CD4-positive, alpha-beta T cell treated with Interleukin-4 for 1 hour (primary cell): ENCODE measurements around the gene MPL.

ENCODE experiments used
- DNase-seq, 2 donors: peaks; one replicate each; pipeline ENCODE4 v3.0.0-alpha.2; 2020 to 2022

MPL gene

DNA sequence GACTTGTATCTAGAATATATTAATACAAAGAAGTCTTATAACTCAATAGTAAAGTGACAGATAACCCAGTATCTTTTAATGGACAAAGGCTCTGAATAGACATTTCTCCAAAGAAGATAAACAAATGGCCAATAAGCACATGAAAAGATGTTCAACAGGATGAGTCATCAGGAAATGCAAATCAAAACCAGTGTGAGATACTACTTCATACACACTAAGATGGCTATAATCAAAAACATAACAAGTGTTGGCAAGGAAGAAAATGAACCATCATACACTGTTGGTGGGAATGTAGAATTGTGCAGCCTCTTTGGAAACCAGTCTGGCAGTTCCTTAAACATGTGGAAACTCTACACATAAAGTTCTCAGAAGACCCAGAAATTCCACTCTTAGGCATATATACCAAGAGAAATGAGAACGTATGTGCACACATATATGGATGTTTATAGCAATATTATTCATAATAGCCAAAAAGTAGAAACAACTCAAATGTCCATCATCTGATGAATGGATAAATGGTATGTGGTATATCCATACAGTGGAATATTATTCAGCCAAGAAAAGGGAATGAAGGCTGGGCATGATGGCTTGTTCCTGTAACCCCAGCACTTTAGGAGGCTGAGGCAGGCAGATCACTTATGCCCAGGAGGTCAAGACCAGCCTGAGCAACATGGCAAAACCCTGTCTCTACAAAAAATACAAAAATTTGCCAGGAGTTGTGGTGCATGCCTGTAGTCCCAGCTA lies 9.9 kb upstream of the MPL start:
- DNase-seq = no peak

DNA sequence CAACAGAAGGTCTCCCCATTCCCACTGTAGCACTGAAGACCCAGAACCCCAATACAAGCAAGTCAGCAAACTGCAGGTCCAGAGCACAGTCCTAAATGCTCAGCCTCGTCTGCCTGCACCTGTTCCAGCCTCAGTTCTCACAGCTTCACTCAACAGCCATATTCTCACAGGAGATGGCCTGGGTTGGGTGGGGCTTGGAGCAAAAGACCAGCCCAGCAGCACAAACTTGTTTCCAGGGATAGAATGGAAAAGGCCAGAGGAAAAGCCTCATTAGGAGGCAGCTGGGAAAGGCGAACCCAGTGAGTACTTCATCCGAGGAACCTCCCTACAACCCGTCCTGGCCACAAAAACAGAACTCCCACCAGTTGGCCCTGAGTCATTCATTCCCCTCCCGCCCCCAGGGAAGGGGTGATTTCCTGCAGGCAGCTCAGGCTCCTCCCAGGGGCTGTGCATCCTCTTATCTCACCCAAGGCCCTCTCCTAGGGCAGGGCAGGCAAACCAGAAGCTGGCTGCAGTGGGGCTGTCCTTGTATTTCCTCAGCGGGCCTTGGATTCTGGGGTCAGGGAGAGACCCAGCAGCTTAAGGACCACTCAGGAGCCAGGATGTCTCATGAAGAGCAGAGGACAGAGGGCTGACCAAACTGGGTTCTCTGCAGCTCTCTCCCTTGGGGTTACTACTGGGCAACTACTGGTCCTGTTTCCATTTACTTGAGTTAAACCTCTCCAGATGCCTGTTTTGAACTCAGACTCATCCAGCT lies 7.4 kb upstream of the MPL start:
- peak in 1 of 2 donors; percentile 39 for DNase-seq

DNA sequence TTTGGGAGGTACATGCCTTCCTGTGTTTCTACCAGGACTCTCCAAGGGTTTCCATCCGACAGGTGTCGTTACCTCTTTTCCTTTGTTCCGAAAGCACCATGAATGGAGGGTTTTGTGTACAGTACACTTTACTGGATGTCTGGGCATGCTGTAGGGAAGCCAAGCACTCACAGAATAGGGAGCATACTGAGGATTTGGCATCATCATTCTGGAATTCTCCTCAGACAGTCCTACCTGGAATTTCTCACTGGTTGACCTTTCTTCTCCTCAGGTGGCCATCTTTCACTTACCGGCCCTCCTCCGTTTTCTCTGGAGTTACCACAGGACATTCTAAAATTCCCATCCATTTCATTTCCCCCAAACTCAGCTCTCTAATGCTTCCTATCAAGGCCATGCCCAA lies 5.9 kb upstream of the MPL start:
- DNase-seq = no peak

DNA sequence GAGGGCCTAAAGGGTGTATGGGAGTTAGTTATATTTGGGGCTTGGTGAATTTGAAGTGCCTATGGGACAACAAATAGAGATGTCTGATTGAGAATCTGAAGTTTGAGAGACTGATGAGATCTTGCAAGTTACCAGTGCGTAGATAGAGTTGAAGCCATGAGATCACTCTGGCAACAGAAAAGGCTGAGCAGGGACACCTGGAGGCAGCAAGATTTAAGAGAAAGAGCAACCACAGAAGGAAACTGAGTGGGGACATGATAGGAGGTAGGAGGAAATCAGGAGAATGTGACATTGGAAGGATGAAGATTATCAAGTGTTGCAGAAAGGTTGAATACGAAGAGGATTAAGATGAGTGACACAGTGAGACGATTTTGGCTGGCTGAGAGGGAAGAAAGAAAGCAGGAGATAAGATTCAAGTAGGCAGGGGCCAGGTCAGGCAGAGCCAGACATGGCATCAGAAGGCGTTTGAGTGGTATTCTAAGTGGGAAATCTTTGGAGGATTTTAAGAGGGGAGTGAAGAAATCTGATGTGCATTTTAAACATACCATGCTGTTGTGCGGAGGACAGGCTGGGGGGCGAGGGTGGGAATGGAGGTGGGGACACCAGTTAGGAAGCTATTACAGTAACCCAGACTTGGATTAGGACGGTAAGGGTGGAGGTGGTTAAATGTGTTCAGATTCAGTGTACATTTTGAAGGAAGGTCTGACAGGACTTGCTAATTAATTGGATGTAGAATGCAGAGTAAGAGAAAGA lies 3.0 kb upstream of the MPL start:
- DNase-seq = no peak

DNA sequence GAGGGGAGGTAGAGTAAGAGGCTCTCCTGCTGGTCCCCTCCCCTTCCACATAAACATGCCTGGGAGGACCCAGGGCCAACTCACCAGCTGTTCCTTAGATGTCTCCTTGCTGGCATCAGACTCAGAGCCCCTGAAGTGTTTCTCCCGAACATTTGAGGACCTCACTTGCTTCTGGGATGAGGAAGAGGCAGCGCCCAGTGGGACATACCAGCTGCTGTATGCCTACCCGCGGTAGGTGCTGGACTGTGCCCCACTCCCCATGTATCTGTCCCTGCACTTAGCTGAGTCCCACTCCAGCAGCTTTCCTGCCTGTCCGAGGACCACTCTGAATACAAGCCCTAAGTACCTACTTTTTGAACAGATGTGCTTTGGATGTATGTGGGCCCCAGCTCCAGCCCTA lies 383 bp downstream of the MPL start:
- DNase-seq = no peak

DNA sequence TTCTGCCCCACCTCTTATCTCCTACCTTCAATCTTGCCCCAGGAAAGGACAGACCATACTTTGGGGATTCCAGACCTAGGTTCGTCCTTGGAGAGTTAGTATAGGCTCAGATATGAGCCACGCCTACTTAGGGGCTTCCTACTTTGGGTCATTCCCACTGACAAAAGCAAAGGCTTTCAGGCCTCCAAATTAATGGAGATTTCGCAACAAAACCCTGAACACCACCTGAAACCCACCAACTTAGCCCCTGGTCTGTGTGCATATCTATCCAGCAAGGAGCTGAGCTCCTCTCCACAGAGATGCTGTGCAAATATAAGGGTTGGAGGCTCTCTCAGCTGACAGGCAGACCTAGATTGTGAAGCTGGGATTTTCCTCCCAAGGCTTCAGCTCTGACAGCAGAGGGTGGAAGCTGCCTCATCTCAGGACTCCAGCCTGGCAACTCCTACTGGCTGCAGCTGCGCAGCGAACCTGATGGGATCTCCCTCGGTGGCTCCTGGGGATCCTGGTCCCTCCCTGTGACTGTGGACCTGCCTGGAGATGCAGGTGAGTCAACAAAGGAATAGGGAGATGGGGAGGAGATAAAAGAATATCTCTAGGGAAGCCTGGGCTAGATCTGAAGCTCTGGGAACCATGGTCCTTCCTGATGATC lies 2.1 kb downstream of the MPL start:
- no peak for DNase-seq

DNA sequence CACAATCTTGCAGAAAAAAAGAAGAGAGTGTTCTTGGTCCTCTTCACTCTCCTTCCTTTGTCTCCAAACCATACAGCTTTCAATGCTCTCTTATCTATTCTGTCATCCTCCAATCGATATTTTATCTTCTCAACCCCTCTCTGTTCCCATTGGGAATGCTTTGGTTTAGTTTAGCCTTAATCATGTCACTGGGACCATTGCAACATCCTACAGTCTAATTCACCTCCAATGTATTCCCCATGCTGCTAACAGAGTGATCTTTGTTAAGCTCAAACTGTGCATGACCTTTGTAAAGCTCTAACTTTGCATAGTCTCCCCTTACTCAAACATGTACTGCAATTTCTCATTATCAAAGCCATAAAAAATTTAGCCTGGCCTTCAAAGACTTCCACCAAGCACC lies 2.9 kb downstream of the MPL start:
- DNase-seq = no peak

DNA sequence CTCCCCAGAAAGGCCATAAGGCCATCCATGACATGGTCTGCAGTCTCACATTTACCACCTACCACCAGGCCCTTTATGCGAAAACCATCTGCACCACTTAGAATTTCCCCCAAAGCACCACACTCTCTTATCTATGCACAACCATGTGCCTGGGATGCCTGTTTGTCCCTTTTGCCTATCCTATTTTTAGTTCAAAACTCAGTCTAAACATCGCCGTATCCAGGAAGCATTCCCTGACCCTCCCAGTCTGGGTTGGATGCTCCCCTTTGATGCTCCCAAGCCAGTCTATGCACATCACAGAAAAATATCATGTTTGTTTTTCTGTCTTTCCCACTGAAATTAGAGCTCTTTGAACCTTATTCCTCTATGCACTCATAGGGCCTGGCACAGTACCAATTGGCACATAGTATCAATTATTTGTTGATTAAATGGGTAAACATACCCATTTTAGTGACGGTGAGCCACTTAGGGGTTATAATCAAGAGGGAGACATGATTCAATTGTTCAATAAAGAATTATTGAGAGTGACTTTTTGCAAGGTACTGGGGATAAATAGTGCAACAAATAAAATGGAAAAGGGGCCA lies 6.7 kb downstream of the MPL start:
- DNase-seq = no peak

DNA sequence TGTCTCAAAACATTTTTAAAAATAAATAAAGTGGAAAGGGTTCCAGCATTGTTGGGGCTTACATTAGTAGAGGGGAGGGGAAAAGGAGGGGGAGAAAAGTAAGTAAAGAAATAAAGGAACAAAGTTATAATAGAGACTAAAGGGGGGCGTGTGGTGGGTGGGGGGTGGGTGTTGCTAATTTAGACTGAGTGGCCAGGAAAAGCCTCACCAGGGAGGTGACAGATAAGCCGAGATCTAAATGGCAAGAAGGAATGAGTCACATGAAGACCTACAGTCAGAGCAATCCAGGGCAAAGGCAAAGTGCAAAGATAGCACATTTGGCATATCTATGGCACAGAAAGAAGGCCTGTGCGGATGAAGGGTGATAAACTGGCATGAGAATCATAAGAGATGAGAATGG lies 7.5 kb downstream of the MPL start:
- no peak for DNase-seq

DNA sequence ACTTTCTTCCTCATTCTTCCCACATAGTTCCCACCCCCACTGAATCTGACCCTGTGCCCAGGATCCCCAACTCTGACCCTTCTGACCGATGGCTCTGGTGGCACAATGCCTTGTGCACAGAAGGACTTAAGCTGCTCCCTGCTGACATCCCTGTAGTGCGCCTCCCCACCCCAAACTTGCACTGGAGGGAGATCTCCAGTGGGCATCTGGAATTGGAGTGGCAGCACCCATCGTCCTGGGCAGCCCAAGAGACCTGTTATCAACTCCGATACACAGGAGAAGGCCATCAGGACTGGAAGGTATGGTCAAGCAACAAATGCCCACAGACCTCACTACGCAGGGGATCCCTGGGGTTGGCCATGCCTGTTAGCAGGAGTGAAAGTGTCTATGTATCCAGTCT lies 9.0 kb downstream of the MPL start:
- DNase-seq = no peak

DNA sequence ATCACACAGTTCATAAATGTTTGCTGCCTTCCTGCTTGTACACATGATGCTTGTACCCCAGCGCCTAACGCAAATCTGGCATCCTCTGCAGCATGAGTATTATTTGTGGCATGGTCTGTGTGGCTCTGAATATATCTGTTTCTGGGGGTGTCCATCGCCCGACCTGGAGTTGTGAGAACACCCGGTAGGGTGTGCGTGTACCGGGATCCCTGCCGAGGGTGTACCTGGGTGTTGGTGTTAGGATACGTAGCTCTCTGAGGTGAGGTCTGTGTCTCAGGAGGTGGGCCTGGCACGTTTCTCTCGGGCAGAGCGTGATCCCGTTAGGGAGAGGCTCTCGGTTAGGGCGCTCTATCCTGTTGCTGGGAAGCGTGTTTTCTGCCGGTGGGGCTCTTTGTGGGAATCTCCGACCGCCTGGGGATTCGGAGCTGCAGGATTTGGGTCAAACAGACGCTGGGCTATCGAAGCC lies 10.8 kb downstream of the MPL start:
- DNase-seq = no peak

DNA sequence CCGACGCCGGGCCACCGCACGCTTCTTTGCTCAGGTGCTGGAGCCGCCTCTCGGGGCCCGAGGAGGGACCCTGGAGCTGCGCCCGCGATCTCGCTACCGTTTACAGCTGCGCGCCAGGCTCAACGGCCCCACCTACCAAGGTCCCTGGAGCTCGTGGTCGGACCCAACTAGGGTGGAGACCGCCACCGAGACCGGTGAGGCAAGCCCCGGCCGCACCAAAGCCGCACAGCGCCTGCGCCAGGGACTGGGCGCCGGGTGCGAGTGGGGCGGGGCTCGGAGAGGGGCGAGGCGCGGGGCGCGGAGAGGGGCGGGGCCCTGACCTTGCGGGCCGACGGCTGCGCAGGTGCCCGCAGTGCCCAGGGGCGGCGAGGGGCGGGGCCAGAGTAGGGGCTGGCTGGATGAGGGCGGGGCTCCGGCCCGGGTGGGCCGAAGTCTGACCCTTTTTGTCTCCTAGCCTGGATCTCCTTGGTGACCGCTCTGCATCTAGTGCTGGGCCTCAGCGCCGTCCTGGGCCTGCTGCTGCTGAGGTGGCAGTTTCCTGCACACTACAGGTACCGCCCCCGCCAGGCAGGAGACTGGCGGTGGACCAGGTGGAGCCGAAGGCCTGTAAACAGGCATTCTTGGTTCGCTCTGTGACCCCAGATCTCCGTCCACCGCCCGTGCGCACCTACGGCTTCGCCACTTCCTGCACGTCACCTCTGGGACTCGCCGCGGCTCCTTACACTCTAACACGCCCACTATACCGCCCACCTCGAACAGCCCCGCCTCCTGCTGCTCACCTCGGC lies 11.4 kb downstream of the MPL start:
- peak; percentile 84 to 91 for DNase-seq

DNA sequence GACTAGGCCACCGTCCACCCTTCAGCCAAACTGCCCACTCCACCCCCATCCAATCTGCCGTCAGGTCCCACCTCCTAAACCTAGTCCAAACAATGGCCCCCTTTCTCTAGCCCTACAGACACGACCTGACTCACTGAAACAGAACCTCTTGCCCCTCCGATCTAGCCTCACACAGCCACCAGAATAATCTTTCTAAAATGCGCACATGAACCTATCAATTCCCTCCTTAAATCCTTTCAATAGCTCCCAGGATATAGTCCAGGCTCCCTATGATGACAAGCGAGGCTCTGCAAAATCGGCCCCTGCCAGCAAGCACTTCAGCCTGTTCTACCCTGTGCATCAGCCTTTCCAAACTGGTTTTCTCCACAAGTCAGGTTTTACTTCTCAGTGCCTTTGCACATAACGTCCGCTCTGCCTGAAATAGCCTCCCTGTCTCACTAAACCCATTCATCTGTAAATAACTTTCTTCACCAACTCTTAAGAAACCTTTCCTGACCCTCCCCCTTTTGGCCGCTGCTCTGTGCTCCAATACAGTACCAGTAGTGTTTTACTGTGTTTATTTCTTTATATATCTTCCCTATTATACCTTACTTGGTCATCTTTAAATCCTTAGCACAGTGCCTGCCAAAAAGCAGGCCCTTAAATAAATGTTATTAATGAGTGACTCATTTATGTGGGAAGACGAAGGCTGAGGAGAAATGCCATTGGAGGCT lies 12.1 kb downstream of the MPL start:
- no peak for DNase-seq

DNA sequence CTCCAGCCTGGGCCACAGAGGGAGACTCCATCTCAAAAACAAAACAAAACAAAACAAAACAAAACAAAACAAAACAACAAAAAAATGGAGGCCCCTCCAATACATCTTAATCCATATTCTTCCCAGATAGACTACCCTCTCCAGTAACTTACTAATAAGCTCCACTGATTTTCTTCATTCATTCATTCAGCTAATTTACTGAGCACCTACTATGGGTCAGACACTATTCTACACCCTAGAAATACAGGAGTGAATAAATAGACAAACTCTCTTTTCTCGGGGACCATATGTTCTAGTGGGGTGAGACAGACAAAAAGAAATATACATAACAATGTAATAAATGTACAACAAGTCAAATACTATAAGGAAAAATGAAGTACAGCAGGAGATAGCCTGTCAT lies 13.4 kb downstream of the MPL start:
- DNase-seq = no peak

DNA sequence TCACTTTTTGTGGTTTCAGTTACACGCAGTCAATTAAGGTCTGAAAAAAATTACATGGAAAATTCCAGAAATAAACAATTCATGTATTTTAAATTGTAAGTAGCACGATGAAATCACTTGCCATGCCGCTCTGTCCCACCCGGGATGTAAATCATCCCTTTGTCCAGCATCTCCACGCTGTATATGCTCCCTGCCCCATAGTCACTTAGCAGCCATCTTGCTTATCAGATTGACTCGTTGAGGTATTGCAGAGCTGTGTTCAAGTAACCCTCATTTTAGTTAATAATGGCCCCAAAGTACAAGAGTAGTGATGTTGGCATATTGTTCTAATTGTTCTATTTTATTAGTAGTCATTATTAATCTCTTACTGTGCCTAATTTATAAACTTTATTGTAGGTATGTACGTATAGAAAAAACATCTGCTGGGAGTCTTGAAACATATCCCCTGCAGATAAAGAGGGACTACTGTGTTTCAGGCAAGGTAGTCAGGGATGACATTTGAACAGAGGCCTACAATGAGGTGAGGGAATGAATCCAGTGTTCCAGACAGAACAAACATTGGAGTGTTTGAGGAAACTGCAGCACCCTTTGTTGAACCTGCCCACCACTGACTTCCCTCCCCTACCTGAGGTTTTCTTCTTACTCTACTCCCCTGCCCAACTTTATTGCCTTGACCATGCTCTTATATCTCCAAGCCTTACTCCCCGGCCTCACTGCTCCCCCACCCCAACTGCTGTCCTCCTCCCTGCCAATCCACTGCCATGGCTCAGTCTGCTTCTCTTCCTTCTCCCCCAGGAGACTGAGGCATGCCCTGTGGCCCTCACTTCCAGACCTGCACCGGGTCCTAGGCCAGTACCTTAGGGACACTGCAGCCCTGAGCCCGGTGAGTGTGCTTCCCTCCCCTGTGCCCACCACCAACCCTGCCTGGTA lies 14.1 kb downstream of the MPL start:
- DNase-seq = no peak

DNA sequence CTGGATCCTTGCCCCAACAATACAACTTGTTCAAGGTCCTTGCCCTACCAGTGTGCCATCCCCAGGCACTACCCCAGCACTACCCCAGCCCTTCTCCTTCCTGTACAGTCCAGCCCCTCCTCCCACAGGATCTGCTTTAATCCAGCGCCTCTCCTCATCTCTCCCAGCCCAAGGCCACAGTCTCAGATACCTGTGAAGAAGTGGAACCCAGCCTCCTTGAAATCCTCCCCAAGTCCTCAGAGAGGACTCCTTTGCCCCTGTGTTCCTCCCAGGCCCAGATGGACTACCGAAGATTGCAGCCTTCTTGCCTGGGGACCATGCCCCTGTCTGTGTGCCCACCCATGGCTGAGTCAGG lies 14.7 kb downstream of the MPL start:
- DNase-seq = no peak

DNA sequence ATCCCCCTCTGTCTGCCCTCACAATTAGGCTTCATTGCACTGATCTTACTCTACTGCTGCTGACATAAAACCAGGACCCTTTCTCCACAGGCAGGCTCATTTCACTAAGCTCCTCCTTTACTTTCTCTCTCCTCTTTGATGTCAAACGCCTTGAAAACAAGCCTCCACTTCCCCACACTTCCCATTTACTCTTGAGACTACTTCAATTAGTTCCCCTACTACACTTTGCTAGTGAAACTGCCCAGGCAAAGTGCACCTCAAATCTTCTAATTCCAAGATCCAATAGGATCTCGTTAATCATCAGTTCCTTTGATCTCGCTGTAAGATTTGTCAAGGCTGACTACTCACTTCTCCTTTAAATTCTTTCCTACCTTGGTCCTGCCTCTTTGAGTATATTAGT lies 15.3 kb downstream of the MPL start:
- no peak for DNase-seq

DNA sequence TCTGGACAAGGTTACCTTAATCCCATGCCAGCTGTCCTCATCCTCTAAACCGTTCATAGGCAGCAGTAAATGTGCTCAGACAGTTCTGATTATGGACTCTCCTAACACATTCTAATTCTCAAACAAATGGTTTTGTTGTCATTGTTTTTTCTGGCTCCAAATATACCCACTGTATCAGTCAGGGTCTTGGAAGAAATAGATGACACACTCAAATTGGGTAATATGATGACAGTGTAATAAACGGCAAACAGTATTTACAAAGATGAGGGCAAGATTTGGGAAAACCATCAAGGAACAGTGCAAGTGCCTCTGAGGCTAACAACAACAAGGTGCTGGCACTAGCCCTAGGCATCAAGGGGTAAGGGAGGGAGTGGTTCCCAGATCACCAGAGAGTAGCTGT lies 16.9 kb downstream of the MPL start:
- no peak for DNase-seq

DNA sequence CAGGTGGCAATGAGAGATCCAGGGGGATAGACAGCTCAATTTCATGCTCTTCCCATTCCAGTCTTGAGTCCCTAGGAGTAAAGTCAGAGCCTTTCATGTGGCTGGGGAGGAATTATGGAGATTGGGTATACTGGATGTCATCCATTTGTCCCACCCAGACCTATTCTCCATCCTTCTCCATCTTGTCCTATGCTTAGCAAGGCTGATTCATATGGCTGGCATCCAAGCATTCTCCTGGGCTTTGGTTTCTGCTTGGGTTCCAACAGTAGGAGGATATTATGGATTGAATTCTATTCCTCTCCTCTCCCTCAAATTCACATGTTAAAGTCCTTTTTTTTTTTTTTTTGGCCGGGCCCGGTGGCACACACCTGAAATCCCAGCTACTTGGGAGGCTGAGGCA lies 17.3 kb downstream of the MPL start:
- no peak for DNase-seq

DNA sequence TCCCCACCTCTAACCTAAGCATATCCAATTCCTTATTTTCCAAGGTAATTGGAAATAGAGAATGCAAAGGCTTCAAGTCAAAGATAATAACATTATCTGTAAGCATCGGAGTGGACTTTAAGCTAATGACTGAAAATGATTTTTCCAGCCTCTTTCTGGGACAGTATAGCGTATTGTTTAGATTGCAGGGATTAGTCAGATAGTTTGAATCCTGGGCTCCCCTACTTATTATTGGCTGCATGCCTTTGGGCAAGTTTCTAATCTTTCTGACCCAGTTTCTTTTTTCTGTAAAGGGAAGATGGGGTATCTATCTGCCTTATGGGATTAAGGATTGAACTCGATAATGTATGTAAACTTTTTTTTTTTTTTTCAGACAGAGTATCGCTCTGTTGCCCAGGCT lies 19.6 kb downstream of the MPL start:
- no peak for DNase-seq
